Measurements from ENCODE around the gene MYO15A. TPM values are rescaled to one million over a fixed set of nuclear protein-coding genes. Genes with fewer than 3 reads are reported as not detected.

Gene MYO15A
- total and polyA plus RNA-seq, 2 experiments from 2014 or later, result 2.4 to 2.8 TPM

DNA sequence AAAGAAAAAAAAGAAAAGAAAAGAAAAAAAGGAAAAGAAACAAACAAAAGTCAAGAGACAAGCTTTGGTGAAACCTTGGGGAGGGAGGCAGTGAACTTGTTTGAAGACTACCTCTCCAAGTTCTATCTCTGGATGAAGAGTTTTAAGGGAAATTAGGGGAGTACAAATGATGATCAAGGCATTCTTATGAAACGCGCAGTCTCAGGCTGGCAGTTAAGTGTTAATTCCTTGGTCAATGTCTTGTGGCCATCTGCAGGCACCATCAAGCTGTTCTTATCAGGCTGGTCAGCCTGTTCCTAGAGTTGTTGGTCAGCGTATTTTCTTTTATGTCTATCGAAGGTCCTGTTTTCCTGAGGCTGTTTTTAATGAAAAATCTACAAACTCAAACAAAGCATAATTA lies 29.0 kb upstream of the MYO15A start:
- no peak for DNase-seq (ENCODE audit: low spot score)
- TF ChIP-seq, protein P1, sequence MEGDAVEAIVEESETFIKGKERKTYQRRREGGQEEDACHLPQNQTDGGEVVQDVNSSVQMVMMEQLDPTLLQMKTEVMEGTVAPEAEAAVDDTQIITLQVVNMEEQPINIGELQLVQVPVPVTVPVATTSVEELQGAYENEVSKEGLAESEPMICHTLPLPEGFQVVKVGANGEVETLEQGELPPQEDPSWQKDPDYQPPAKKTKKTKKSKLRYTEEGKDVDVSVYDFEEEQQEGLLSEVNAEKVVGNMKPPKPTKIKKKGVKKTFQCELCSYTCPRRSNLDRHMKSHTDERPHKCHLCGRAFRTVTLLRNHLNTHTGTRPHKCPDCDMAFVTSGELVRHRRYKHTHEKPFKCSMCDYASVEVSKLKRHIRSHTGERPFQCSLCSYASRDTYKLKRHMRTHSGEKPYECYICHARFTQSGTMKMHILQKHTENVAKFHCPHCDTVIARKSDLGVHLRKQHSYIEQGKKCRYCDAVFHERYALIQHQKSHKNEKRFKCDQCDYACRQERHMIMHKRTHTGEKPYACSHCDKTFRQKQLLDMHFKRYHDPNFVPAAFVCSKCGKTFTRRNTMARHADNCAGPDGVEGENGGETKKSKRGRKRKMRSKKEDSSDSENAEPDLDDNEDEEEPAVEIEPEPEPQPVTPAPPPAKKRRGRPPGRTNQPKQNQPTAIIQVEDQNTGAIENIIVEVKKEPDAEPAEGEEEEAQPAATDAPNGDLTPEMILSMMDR (IDR thresholded peaks at IDR 0.05; ENCODE audit: poor library complexity), result no peak
- no peak for TF ChIP-seq EZH2phosphoT487 (IDR thresholded peaks at IDR 0.05; ENCODE audit: low read depth, severe bottlenecking, unreplicated experiment)
- H3K27ac ChIP-seq, result no peak overlapping the region
- H3K9me2 ChIP-seq (replicated peaks; ENCODE audit: insufficient read depth), result no peaks in the 10 kb centered on the region
- no peaks in the 10 kb centered on the region for H3K9me3 ChIP-seq (ENCODE audit: low read depth)
- no peaks in the 10 kb centered on the region for H3K27me3 ChIP-seq
- no peaks in the 10 kb centered on the region for H3K4me1 ChIP-seq (ENCODE audit: insufficient read depth)
- H3K36me3 ChIP-seq (replicated peaks; ENCODE audit: insufficient read depth, low read depth), result no peaks in the 10 kb centered on the region
- H3K79me2 ChIP-seq, result no peaks in the 10 kb centered on the region
- no peak overlapping the region for H3K4me2 ChIP-seq
- H2AFZ ChIP-seq, result no peak overlapping the region
- H3K4me3 ChIP-seq, result no peak overlapping the region
- H4K20me1 ChIP-seq (ENCODE audit: insufficient read depth, poor library complexity, severe bottlenecking), result no peaks in the 10 kb centered on the region
- 64% methylated on average over 4 of the region's 4 CpGs for WGBS (ENCODE audit: low lambda C conversion rate, missing lambda C conversion rate)

- no peaks in the 10 kb centered on the region for H3K27me3 ChIP-seq
- WGBS (ENCODE audit: low lambda C conversion rate, missing lambda C conversion rate), result 92% methylated on average over 4 of the region's 4 CpGs
- H3K9me2 ChIP-seq (replicated peaks; ENCODE audit: insufficient read depth), result no peaks in the 10 kb centered on the region
- H3K9me3 ChIP-seq (ENCODE audit: low read depth), result no peaks in the 10 kb centered on the region
- TF ChIP-seq, protein P1 (IDR thresholded peaks at IDR 0.05; ENCODE audit: poor library complexity), result no peak
- TF ChIP-seq EZH2 (IDR thresholded peaks at IDR 0.05; ENCODE audit: borderline replicate concordance) (no peak), EZH2phosphoT487 (IDR thresholded peaks at IDR 0.05; ENCODE audit: low read depth, severe bottlenecking, unreplicated experiment) (no peak)
- H3K4me2 ChIP-seq, result no peak overlapping the region
- peak overlapping the region; percentile 8 for H3K27ac ChIP-seq
- DNase-seq (ENCODE audit: low spot score), result peak; percentile 54
- H3K4me3 ChIP-seq, result no peak overlapping the region
- no peak overlapping the region for H2AFZ ChIP-seq
- peaks cover 11% of the 10 kb centered on the region for H3K79me2 ChIP-seq
- no peaks in the 10 kb centered on the region for H4K20me1 ChIP-seq (ENCODE audit: insufficient read depth, poor library complexity, severe bottlenecking)
- no peaks in the 10 kb centered on the region for H3K4me1 ChIP-seq (ENCODE audit: insufficient read depth)
- no peaks in the 10 kb centered on the region for H3K36me3 ChIP-seq (replicated peaks; ENCODE audit: insufficient read depth, low read depth)
Measured at GRCh38 chr17:18084256-18084655, 24.3 kb upstream of the MYO15A start.

DNA sequence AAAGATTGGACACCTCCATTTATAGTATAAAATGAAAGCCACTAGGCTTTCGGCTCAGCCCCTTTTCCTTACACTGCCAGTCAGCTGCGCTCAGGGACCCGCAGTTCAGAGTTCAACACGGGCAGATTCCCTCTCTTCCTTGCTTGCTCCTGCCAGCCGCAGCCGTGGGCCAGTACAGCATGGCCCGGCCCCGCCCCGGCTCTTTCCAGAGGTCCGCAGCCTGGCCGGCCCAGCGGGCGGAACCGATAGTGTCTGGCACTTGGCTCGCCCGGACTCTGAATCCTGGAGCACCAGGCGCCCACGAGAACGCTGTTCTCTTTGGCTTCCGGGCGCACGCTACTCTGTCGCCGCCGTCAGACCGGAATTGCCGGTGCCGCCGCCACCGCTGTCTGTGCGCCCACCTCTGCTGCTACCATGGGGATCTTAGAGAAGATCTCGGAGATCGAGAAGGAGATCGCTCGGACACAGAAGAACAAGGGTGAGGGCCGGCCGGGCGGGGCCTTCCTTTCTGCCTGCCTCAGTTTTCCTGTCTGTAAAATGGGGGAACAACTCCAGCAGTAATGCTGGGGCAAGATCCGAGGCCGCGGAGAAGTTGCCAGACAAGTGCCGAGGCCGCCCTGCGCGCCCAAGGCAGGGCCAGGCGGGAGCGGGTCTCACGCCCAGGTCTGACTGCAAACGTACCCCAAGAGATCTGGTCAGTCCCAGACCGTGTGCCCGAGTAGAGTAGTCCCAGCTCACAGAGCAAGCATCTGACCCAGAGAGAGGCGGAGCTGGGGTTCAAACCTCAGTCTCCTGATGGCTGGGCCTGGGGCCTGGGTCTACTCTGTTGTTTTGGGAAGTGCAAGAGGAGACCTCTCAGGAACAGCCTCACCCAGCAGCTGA lies 20.7 kb upstream of the MYO15A start, which contains the start of gene DRG2:
Gene DRG2 (plus strand): TSS at position 339 of the 882 bp plus-strand sequence. CDS start 76 bp downstream, at position 415.
- Histone ChIP-seq H3K79me2 (peaks cover 11% of the 10 kb centered on the region), H3K9me3 (ENCODE audit: low read depth) (no peaks in the 10 kb centered on the region), H3K4me2 (peak within 1 kb of the TSS; percentile 81), H3K36me3 (replicated peaks; ENCODE audit: insufficient read depth, low read depth) (no peaks in the 10 kb centered on the region), H3K27ac (peak within 1 kb of the TSS; percentile 77), H2AFZ (peak within 1 kb of the TSS; percentile 88), H3K4me3 (peak within 1 kb of the TSS; percentile 63), H4K20me1 (ENCODE audit: insufficient read depth, poor library complexity, severe bottlenecking) (no peaks in the 10 kb centered on the region), H3K27me3 (no peaks in the 10 kb centered on the region), H3K9me2 (replicated peaks; ENCODE audit: insufficient read depth) (no peaks in the 10 kb centered on the region), H3K4me1 (ENCODE audit: insufficient read depth) (no peaks in the 10 kb centered on the region)
- WGBS (ENCODE audit: low lambda C conversion rate, missing lambda C conversion rate), result 4% methylated on average over 52 of the region's 52 CpGs
- peak; percentile 95 for DNase-seq (ENCODE audit: low spot score)
- TF ChIP-seq EZH2 (IDR thresholded peaks at IDR 0.05; ENCODE audit: borderline replicate concordance), result no peak
- TF ChIP-seq, protein P1 (IDR thresholded peaks at IDR 0.05; ENCODE audit: poor library complexity), result no peak
- TF ChIP-seq EZH2phosphoT487 (IDR thresholded peaks at IDR 0.05; ENCODE audit: low read depth, severe bottlenecking, unreplicated experiment), result no peak

Measured in hepatocyte (in vitro differentiated cells).